Hepatocyte (in vitro differentiated cells): ENCODE data around the gene KIAA1614. TPM values are rescaled to one million over a fixed set of nuclear protein-coding genes. Genes with fewer than 3 reads are reported as not detected.

Experiments
- DNase-seq: peaks from one replicate; pipeline ENCODE4 v3.0.0-alpha.2; 2016; ENCODE audit warnings: low spot score
- H2AFZ ChIP-seq: fragments of 200-600 bp; sonication (generic); 2 replicates; pipeline ENCODE4 v1.6.0; 2016; ENCODE audit warnings: antibody characterized with exemption, mild to moderate bottlenecking
- H3K27ac ChIP-seq: fragments of 200-600 bp; sonication (generic); 2 replicates; pipeline ENCODE4 v1.5.1; 2016; ENCODE audit warnings: mild to moderate bottlenecking
- H3K27me3 ChIP-seq: fragments of 200-600 bp; sonication (generic); 2 replicates; pipeline ENCODE4 v1.6.1; 2016
- H3K36me3 ChIP-seq: fragments of 200-600 bp; sonication (generic); replicated peaks from 2 replicates; pipeline ENCODE4 v1.5.1; 2016; ENCODE audit warnings: low read depth; ENCODE audit not compliant: insufficient read depth
- H3K4me1 ChIP-seq: fragments of 200-600 bp; sonication (generic); 2 replicates; pipeline ENCODE4 v1.5.1; 2016; ENCODE audit warnings: mild to moderate bottlenecking, moderate library complexity; ENCODE audit not compliant: insufficient read depth
- H3K4me2 ChIP-seq: fragments of 200-600 bp; sonication (generic); 2 replicates; pipeline ENCODE4 v1.6.0; 2016
- H3K4me3 ChIP-seq: fragments of 200-600 bp; sonication (generic); 2 replicates; pipeline ENCODE4 v1.5.1; 2016; ENCODE audit warnings: mild to moderate bottlenecking
- H3K79me2 ChIP-seq: fragments of 200-600 bp; sonication (generic); 2 replicates; pipeline ENCODE4 v1.6.0; 2017; ENCODE audit warnings: mild to moderate bottlenecking
- H3K9me2 ChIP-seq: fragments of 200-600 bp; sonication (generic); replicated peaks from 2 replicates; pipeline ENCODE4 v1.6.0; 2017; ENCODE audit warnings: mild to moderate bottlenecking; ENCODE audit not compliant: insufficient read depth
- H3K9me3 ChIP-seq: fragments of 200-600 bp; sonication (generic); 2 replicates; pipeline ENCODE4 v1.5.1; 2016; ENCODE audit warnings: low read depth, mild to moderate bottlenecking
- H4K20me1 ChIP-seq: fragments of 200-600 bp; sonication (generic); 2 replicates; pipeline ENCODE4 v1.6.0; 2016; ENCODE audit warnings: mild to moderate bottlenecking; ENCODE audit not compliant: insufficient read depth, poor library complexity, severe bottlenecking
- EZH2 ChIP-seq: fragments of 200-600 bp; sonication (generic); IDR thresholded peaks from 2 replicates; pipeline ENCODE4 v1.6.1; 2016; ENCODE audit warnings: antibody characterized with exemption, mild to moderate bottlenecking, borderline replicate concordance
- EZH2phosphoT487 ChIP-seq: fragments of 200-600 bp; sonication (generic); IDR thresholded peaks from one replicate; pipeline ENCODE4 v1.6.1; 2018; ENCODE audit warnings: antibody characterized with exemption, mild to moderate bottlenecking, low read depth, moderate library complexity; ENCODE audit not compliant: unreplicated experiment, severe bottlenecking
- WGBS: methylation state at CpG from one replicate; pipeline ENCODE4 v1.1.6; 2016; ENCODE audit warnings: low lambda C conversion rate; ENCODE audit errors: missing lambda C conversion rate; 5-methylcytosine and 5-hydroxymethylcytosine counted together
- polyA plus RNA-seq: library from polyadenylated mRNA; unstranded; fragments of >200 nt; fragmentation: Nextera tagmentation; extraction: Ambion mirVana; gene quantifications from 2 replicates; pipeline ENCODE4 v1.2.1, GENCODE V29; 2016
- total RNA-seq: library from RNA; depleted of rRNA; stranded (reverse); fragments of >200 nt; gene quantifications from 2 replicates; pipeline ENCODE4 v1.2.3, GENCODE V29; 2014
- TF ChIP-seq, protein P1 (sequence below): fragments of 200-600 bp; sonication (generic); IDR thresholded peaks from 2 replicates; pipeline ENCODE4 v1.5.1; 2016; ENCODE audit warnings: antibody characterized with exemption, mild to moderate bottlenecking; ENCODE audit not compliant: poor library complexity

Gene KIAA1614
- total and polyA plus RNA-seq, 2 experiments from 2014 or later: 2.5 to 2.6 TPM

DNA sequence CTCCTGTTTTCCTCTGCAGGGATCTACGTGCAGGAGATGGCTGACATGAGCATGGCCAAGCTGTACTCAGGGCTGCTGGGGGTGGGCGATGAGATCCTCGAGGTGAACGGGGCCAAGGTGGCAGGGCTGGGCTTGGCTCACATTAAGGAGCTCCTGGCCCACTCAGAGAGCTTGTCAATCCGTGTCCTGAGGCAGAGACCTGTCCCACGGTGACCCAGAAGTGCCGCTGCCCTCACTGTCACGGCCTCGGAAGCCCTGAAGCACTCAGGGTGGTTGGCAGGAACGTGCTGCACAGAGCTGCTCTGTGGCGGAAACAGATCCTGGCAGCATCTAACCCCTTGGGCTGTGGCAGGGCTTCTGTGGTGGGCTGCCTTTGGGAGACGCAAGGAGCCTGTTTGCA, 37.6 kb downstream of the KIAA1614 start:
- WGBS: 92% methylated on average over 12 of the region's 12 CpGs

GRCh38 chr1:180951186-180951745, 38.6 kb downstream of the KIAA1614 start:
- H3K4me2 ChIP-seq: no peak overlapping the region
- WGBS: 93% methylated on average over 11 of the region's 11 CpGs
- H3K27ac ChIP-seq: no peak overlapping the region
- no peaks in the 10 kb centered on the region for H3K9me2 ChIP-seq
- no peaks in the 10 kb centered on the region for H3K36me3 ChIP-seq
- H3K27me3 ChIP-seq: no peaks in the 10 kb centered on the region
- DNase-seq: no peak
- H2AFZ ChIP-seq: no peak overlapping the region
- no peaks in the 10 kb centered on the region for H3K9me3 ChIP-seq
- no peaks in the 10 kb centered on the region for H3K79me2 ChIP-seq
- H3K4me3 ChIP-seq: no peak overlapping the region
- H4K20me1 ChIP-seq: no peaks in the 10 kb centered on the region
- no peaks in the 10 kb centered on the region for H3K4me1 ChIP-seq
- TF ChIP-seq EZH2phosphoT487 (no peak), EZH2 (no peak)
- TF ChIP-seq, protein P1, sequence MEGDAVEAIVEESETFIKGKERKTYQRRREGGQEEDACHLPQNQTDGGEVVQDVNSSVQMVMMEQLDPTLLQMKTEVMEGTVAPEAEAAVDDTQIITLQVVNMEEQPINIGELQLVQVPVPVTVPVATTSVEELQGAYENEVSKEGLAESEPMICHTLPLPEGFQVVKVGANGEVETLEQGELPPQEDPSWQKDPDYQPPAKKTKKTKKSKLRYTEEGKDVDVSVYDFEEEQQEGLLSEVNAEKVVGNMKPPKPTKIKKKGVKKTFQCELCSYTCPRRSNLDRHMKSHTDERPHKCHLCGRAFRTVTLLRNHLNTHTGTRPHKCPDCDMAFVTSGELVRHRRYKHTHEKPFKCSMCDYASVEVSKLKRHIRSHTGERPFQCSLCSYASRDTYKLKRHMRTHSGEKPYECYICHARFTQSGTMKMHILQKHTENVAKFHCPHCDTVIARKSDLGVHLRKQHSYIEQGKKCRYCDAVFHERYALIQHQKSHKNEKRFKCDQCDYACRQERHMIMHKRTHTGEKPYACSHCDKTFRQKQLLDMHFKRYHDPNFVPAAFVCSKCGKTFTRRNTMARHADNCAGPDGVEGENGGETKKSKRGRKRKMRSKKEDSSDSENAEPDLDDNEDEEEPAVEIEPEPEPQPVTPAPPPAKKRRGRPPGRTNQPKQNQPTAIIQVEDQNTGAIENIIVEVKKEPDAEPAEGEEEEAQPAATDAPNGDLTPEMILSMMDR: no peak

More for the DNA sequence above, 37.6 kb downstream of the KIAA1614 start:
- TF ChIP-seq EZH2: no peak
- no peak for TF ChIP-seq EZH2phosphoT487
- TF ChIP-seq, protein P1: no peak
- Histone ChIP-seq H3K27ac (no peak overlapping the region), H3K4me3 (no peak overlapping the region), H3K79me2 (no peaks in the 10 kb centered on the region), H3K36me3 (no peaks in the 10 kb centered on the region), H3K9me2 (no peaks in the 10 kb centered on the region), H3K27me3 (no peaks in the 10 kb centered on the region), H2AFZ (no peak overlapping the region), H3K4me1 (no peaks in the 10 kb centered on the region), H3K4me2 (no peak overlapping the region), H3K9me3 (no peaks in the 10 kb centered on the region), H4K20me1 (no peaks in the 10 kb centered on the region)
- DNase-seq: no peak

GRCh38 chr1:180951836-180952656, 39.3 kb downstream of the KIAA1614 start:
- DNase-seq: no peak
- Histone ChIP-seq H3K27ac (no peak overlapping the region), H3K9me2 (no peaks in the 10 kb centered on the region), H3K4me3 (no peak overlapping the region), H3K36me3 (no peaks in the 10 kb centered on the region), H3K4me2 (no peak overlapping the region), H3K4me1 (no peaks in the 10 kb centered on the region), H2AFZ (no peak overlapping the region), H3K27me3 (no peaks in the 10 kb centered on the region), H4K20me1 (no peaks in the 10 kb centered on the region), H3K79me2 (no peaks in the 10 kb centered on the region), H3K9me3 (no peaks in the 10 kb centered on the region)
- WGBS: 55% methylated on average over 3 of the region's 5 CpGs
- TF ChIP-seq, protein P1: no peak
- TF ChIP-seq EZH2phosphoT487: no peak
- no peak for TF ChIP-seq EZH2
